ENCODE data around the gene RANBP10.

- TF ChIP-seq POLR2A (IDR thresholded peaks at IDR 0.05; ENCODE audit: low read length) (no peak), GATA1 (IDR thresholded peaks at IDR 0.05; ENCODE audit: low read depth, low read length) (no peak)
Measured at GRCh38 chr16:67841198-67841815, 34.9 kb upstream of the RANBP10 start.
